SK-N-SH (cell line): ENCODE results near the gene FRMD1. TPM values are rescaled to one million over a fixed set of nuclear protein-coding genes. Genes with fewer than 3 reads are reported as not detected.

Experiments
- CTCF ChIA-PET: fragments of 300-600, 350-600 bp; formaldehyde crosslinking; extraction: SDS; loops from one replicate; lab custom pipeline; 2021; lab: Yijun Ruan, JAX
- POLR2A ChIA-PET: fragments of 350-600 bp; sonication (Branson Sonifier 250); formaldehyde crosslinking; extraction: SDS; loops from one replicate; lab custom pipeline; 2020; ENCODE audit warnings: antibody characterized with exemption, inconsistent platforms; lab: Yijun Ruan, JAX
- DNase-seq: peaks from one replicate; pipeline ENCODE4 v3.0.0; 2012
- H2AFZ ChIP-seq: fragments of 200-600 bp; sonication (generic); 2 replicates; pipeline ENCODE4 v1.8.1; 2016; ENCODE audit warnings: antibody characterized with exemption, mild to moderate bottlenecking, low read depth
- H3F3A ChIP-seq: fragments of 200-600 bp; sonication (generic); replicated peaks from 2 replicates; pipeline ENCODE3; 2016; ENCODE audit warnings: antibody characterized with exemption, mild to moderate bottlenecking; ENCODE audit not compliant: insufficient read depth
- H3K27ac ChIP-seq, 2 experiments: fragments of 200-500 bp in 1 of 2; fragments of 200-600 bp in 1 of 2; sonication (Bioruptor generic) in 1 of 2; sonication (generic), shearing (Covaris generic) in 1 of 2; 2 replicates each; pipeline versions ENCODE4 v1.5.1 to v1.6.1; 2014 to 2016; ENCODE audit warnings: low read depth in 2 of 2, inconsistent platforms in 1 of 2, low read length in 1 of 2, mild to moderate bottlenecking in 1 of 2, mixed read lengths in 1 of 2
- H3K27me3 ChIP-seq: fragments of 200-600 bp; sonication (generic), shearing (Covaris generic); 2 replicates; pipeline ENCODE4 v1.6.1; 2016; ENCODE audit warnings: mixed run types; ENCODE audit not compliant: insufficient read depth
- H3K36me3 ChIP-seq, 2 experiments: fragments of 200-500 bp in 1 of 2; fragments of 200-600 bp in 1 of 2; sonication (Bioruptor generic) in 1 of 2; sonication (generic) in 1 of 2; replicated peaks in 1 of 2; 2 replicates each; pipeline versions ENCODE3 to v1.5.1; 2014 to 2016; ENCODE audit warnings: low read length in 1 of 2, mild to moderate bottlenecking in 1 of 2; ENCODE audit not compliant: insufficient read depth in 2 of 2, control insufficient read depth in 1 of 2
- H3K4me1 ChIP-seq, 2 experiments: fragments of 200-500 bp in 1 of 2; fragments of 200-600 bp in 1 of 2; sonication (Bioruptor generic) in 1 of 2; sonication (generic), shearing (Covaris generic) in 1 of 2; 2 replicates each; pipeline versions ENCODE4 v1.5.1 to v1.6.1; 2014 to 2016; ENCODE audit warnings: low read depth in 1 of 2, low read length in 1 of 2, mixed run types in 1 of 2; ENCODE audit not compliant: insufficient read depth in 2 of 2, control insufficient read depth in 1 of 2
- H3K4me2 ChIP-seq: fragments of 200-600 bp; sonication (generic), shearing (Covaris generic); 2 replicates; pipeline ENCODE4 v1.6.1; 2017; ENCODE audit warnings: mixed run types
- H3K4me3 ChIP-seq, 2 experiments: fragments of 200-500 bp in 1 of 2; fragments of 200-600 bp in 1 of 2; sonication (Bioruptor generic) in 1 of 2; sonication (generic), shearing (Covaris generic) in 1 of 2; 2 replicates each; pipeline versions ENCODE4 v1.5.1 to v1.8.1; 2014 to 2016; ENCODE audit warnings: low read depth in 2 of 2, inconsistent platforms in 1 of 2, low read length in 1 of 2, mild to moderate bottlenecking in 1 of 2, mixed read lengths in 1 of 2, moderate library complexity in 1 of 2
- H3K79me2 ChIP-seq: fragments of 200-600 bp; sonication (generic); 2 replicates; pipeline ENCODE4 v1.8.1; 2017; ENCODE audit warnings: mild to moderate bottlenecking; ENCODE audit not compliant: insufficient read depth
- H3K9ac ChIP-seq: fragments of 200-600 bp; sonication (generic); 2 replicates; pipeline ENCODE4 v1.6.1; 2017; ENCODE audit warnings: mixed run types
- H3K9me2 ChIP-seq: fragments of 200-600 bp; sonication (generic); 2 replicates; pipeline ENCODE4 v1.6.1; 2017; ENCODE audit warnings: mixed run types
- H3K9me3 ChIP-seq: fragments of 200-600 bp; sonication (generic); 2 replicates; pipeline ENCODE4 v1.6.1; 2017; ENCODE audit warnings: mixed run types, mild to moderate bottlenecking, moderate library complexity
- H4K20me1 ChIP-seq: fragments of 200-600 bp; sonication (generic); 2 replicates; pipeline ENCODE4 v1.6.1; 2017; ENCODE audit warnings: mild to moderate bottlenecking, mixed run types; ENCODE audit not compliant: insufficient read depth
- CHD2 ChIP-seq: fragments of 150-350 bp; IDR thresholded peaks from 2 replicates; pipeline ENCODE4 v1.6.1; 2018; ENCODE audit warnings: low read length; ENCODE audit not compliant: partially characterized antibody
- FOXJ3 ChIP-seq: sonication (generic); formaldehyde crosslinking; IDR thresholded peaks from 2 replicates; pipeline ENCODE4 v1.5.1; 2020; ENCODE audit warnings: mild to moderate bottlenecking, missing genetic modification reagents
- FOXM1 ChIP-seq: IDR thresholded peaks from 2 replicates; pipeline ENCODE4 v1.4.0; 2012; ENCODE audit warnings: low read depth, mild to moderate bottlenecking
- GABPA ChIP-seq: IDR thresholded peaks from 2 replicates; pipeline ENCODE4 v1.4.0; 2012; ENCODE audit warnings: low read depth, mild to moderate bottlenecking
- GATA2 ChIP-seq: sonication (generic); formaldehyde crosslinking; IDR thresholded peaks from 2 replicates; pipeline ENCODE4 v1.5.0; 2020; ENCODE audit warnings: mild to moderate bottlenecking, missing genetic modification reagents
- JUND ChIP-seq: IDR thresholded peaks from 2 replicates; pipeline ENCODE4 v1.4.0; 2012
- NRF1 ChIP-seq: IDR thresholded peaks from 2 replicates; pipeline ENCODE4 v1.6.1; 2012; ENCODE audit warnings: low read depth, mild to moderate bottlenecking, low read length
- USF1 ChIP-seq: IDR thresholded peaks from 2 replicates; pipeline ENCODE4 v1.4.0; 2012; ENCODE audit warnings: low read depth, borderline replicate concordance
- ZBTB33 ChIP-seq: IDR thresholded peaks from 2 replicates; pipeline ENCODE4 v1.4.0; 2012; ENCODE audit warnings: low read depth, borderline replicate concordance
- WGBS: methylation state at CpG from one replicate; pipeline ENCODE4 v1.1.6; 2017; ENCODE audit warnings: low lambda C conversion rate; 5-methylcytosine and 5-hydroxymethylcytosine counted together
- polyA plus RNA-seq, 3 experiments: library from polyadenylated mRNA; depleted of rRNA; stranded (reverse); fragments of >200 nt; gene quantifications; 2 replicates each; pipeline ENCODE4 v1.2.3, GENCODE V29; 2012
- TF ChIP-seq, protein P1 (sequence below): IDR thresholded peaks from 2 replicates; pipeline ENCODE4 v1.4.0; 2012; ENCODE audit warnings: low read depth
- TF ChIP-seq, protein P2 (sequence below): fragments of 150-350 bp; IDR thresholded peaks from 2 replicates; pipeline ENCODE4 v1.6.1; 2017; ENCODE audit warnings: antibody characterized with exemption, low read length, low read depth, borderline replicate concordance
- TF ChIP-seq, protein P3 (sequence below): fragments of 150-350 bp; IDR thresholded peaks from 2 replicates; pipeline ENCODE4 v1.6.1; 2016; ENCODE audit warnings: mild to moderate bottlenecking, low read depth, low read length

Gene FRMD1
- polyA plus RNA-seq, 1 of the 3 experiments (the other 2 are of a cell fraction) = not detected

GRCh38 chr6:168047841-168048723 is 30.9 kb downstream of the FRMD1 start:
- 43% methylated on average over 10 of the region's 31 CpGs for WGBS
- Histone ChIP-seq H3K9me2 (no peaks in the 10 kb centered on the region), H3K4me1 (peaks cover 0 to 10% of the 10 kb centered on the region in 2 experiments; a peak in 1 of 4 replicates), H3K36me3 (no peaks in the 10 kb centered on the region), H3K9ac (no peak overlapping the region), H3K9me3 (no peaks in the 10 kb centered on the region), H3K4me3 (no peak overlapping the region), H4K20me1 (no peaks in the 10 kb centered on the region)
- DNase-seq = no peak
- TF ChIP-seq CHD2 = no peak
- TF ChIP-seq, protein P1, sequence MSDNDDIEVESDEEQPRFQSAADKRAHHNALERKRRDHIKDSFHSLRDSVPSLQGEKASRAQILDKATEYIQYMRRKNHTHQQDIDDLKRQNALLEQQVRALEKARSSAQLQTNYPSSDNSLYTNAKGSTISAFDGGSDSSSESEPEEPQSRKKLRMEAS = no peak
- TF ChIP-seq, all 33 proteins: peak for 0
- H3K27me3 ChIP-seq = no peaks in the 10 kb centered on the region
- no peak overlapping the region for H2AFZ ChIP-seq
- no peak overlapping the region for H3K4me2 ChIP-seq
- H3K27ac ChIP-seq = no peak overlapping the region
- H3K79me2 ChIP-seq = no peaks in the 10 kb centered on the region
- H3F3A ChIP-seq = no peaks in the 10 kb centered on the region
- ChIA-PET CTCF (interaction anchor here (0.7 to 1.4 kb wide), 2 partner anchors 12 to 141 kb away, joined by 3 to 4 read pairs; no protein-coding TSS in a partner anchor), POLR2A (interaction anchor here (0.6 kb wide), 1 partner anchor 121 kb away, joined by 3 read pairs; no protein-coding TSS in a partner anchor)

- Histone ChIP-seq H3K4me1 (peaks cover 0 to 10% of the 10 kb centered on the region in 2 experiments; a peak in 1 of 4 replicates), H3K27ac (no peak overlapping the region), H3K9ac (no peak overlapping the region), H3F3A (no peaks in the 10 kb centered on the region), H3K27me3 (no peaks in the 10 kb centered on the region), H3K4me3 (no peak overlapping the region), H3K4me2 (no peak overlapping the region), H3K79me2 (no peaks in the 10 kb centered on the region), H2AFZ (no peak overlapping the region), H3K9me3 (no peaks in the 10 kb centered on the region), H3K36me3 (no peaks in the 10 kb centered on the region), H4K20me1 (no peaks in the 10 kb centered on the region), H3K9me2 (no peaks in the 10 kb centered on the region)
- ChIA-PET CTCF (interaction anchor here (1.0 kb wide), 1 partner anchor 9 kb away, joined by 3 read pairs; no protein-coding TSS in a partner anchor), POLR2A (no interaction called here)
- WGBS = 57% methylated on average over 3 of the region's 3 CpGs
- TF ChIP-seq GABPA (no peak), GATA2 (0 out of 2 replicates have a peak, but pooled peaks have one; percentile 2)
- no peak for DNase-seq
Observed at GRCh38 chr6:168046696-168047095, 32.3 kb downstream of the FRMD1 start.

DNA sequence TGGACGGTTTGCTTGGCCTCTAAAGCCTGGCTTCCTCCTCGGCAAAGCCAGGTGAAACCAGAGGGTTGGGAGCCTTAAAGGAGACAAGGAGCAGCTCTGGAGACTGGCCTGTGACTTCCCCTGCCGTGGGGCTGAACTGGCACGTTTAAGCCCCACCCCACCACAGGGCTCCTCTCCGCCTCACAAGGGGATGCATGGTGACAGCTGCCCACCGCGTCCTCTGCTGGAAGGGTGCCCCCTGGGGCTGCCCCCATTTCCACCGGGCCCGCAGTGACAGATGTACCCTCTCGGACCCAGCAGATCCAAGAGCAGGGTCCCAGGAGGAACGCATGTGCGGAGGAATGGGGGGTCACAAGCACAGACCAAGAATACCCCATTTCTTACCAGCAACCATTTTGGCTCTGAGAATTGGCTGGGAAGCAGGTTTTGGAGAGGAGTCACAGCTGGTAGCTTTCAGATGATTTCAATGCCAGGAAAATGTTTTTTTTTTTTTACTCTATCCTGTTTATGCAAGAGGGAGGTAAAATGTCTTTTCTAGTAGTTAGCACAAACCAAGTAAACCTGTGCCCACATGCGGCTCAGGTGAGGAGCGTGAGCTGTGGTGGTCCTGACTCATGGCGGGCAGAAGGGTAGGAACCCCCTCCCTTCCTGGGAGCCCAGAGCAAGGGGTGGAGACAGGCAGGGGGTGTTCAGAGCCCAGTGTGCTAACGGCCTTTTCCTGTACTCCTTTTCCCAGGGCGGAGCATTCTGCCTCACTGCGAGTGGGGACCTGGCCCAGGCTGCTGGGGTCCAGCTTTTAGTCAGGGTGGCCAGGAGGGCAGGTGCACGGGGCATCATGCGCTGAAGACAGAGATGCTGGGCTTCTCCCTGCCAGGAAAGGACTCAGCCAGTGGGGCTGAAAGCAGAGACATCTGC is 33.0 kb downstream of the FRMD1 start:
- Histone ChIP-seq H3K4me1 (peaks cover 0 to 10% of the 10 kb centered on the region in 2 experiments; a peak in 1 of 4 replicates), H4K20me1 (no peaks in the 10 kb centered on the region), H3K4me3 (no peak overlapping the region), H3K4me2 (no peak overlapping the region), H3F3A (no peaks in the 10 kb centered on the region), H3K9me2 (no peaks in the 10 kb centered on the region), H3K9me3 (no peaks in the 10 kb centered on the region), H2AFZ (no peak overlapping the region), H3K27me3 (no peaks in the 10 kb centered on the region), H3K36me3 (no peaks in the 10 kb centered on the region), H3K27ac (no peak overlapping the region), H3K9ac (no peak overlapping the region), H3K79me2 (no peaks in the 10 kb centered on the region)
- POLR2A ChIA-PET = no interaction called here
- DNase-seq = no peak
- 60% methylated on average over 15 of the region's 20 CpGs for WGBS
- CTCF ChIA-PET = interaction anchor here (1.0 to 2.6 kb wide), 6 partner anchors 11 to 132 kb away, joined by 3 to 11 read pairs (median 4); no protein-coding TSS in a partner anchor
- TF ChIP-seq, protein P2, sequence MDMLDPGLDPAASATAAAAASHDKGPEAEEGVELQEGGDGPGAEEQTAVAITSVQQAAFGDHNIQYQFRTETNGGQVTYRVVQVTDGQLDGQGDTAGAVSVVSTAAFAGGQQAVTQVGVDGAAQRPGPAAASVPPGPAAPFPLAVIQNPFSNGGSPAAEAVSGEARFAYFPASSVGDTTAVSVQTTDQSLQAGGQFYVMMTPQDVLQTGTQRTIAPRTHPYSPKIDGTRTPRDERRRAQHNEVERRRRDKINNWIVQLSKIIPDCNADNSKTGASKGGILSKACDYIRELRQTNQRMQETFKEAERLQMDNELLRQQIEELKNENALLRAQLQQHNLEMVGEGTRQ = no peak
- TF ChIP-seq GATA2 (no peak), JUND (no peak), USF1 (no peak), FOXJ3 (CRISPR knock-in tag) (no peak), ZBTB33 (no peak), GABPA (no peak), NRF1 (no peak), FOXM1 (no peak)
- TF ChIP-seq, protein P3, sequence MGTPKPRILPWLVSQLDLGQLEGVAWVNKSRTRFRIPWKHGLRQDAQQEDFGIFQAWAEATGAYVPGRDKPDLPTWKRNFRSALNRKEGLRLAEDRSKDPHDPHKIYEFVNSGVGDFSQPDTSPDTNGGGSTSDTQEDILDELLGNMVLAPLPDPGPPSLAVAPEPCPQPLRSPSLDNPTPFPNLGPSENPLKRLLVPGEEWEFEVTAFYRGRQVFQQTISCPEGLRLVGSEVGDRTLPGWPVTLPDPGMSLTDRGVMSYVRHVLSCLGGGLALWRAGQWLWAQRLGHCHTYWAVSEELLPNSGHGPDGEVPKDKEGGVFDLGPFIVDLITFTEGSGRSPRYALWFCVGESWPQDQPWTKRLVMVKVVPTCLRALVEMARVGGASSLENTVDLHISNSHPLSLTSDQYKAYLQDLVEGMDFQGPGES = no peak
